Measurements from ENCODE around the gene VEZF1. TPM values are rescaled to one million over a fixed set of nuclear protein-coding genes. Genes with fewer than 3 reads are reported as not detected.

VEZF1 gene
- total and polyA plus RNA-seq, 4 experiments from 2014 or later, result 30.6 to 76.6 (median 63.1) TPM

- Histone ChIP-seq H3K4me1 (ENCODE audit: insufficient read depth, low read length) (peaks cover 58% of the 10 kb centered on the region), H3K27ac (ENCODE audit: low read depth, low read length) (peak overlapping the region; percentile 97), H3K36me3 (ENCODE audit: insufficient read depth, low read length) (peaks cover 46% of the 10 kb centered on the region), H3K27me3 (ENCODE audit: insufficient read depth, low read length) (no peaks in the 10 kb centered on the region), H3K9me3 (ENCODE audit: control insufficient read depth in 1 of 2, low read length in 2 of 2) (no peaks in the 10 kb centered on the region), H3K4me3 (ENCODE audit: low read length in 2 of 2) (peak overlapping the region; percentile 96 to 98)
- Mint-ChIP-seq H3K4me3 (peak overlapping the region; percentile 96 to 100 (median 100)), H3K27ac (peak overlapping the region; percentile 98 to 100 (median 99)), H3K36me3 (peaks cover 47 to 71% of the 10 kb centered on the region in 2 donors), H3K4me1 (peaks cover 34 to 66% (median 49%) of the 10 kb centered on the region in 4 donors), H3K27me3 (no peaks in the 10 kb centered on the region), H3K9me3 (peaks cover 0 to 4% (median 0%) of the 10 kb centered on the region in 8 donors)
- intact Hi-C loops (cut with micrococcal nuclease), result loop anchor here (5.0 to 10.0 kb wide), 5 partner anchors 150 to 1173 kb away; partner anchors contain the start of genes AKAP1, C17orf67, DGKE and PRR11
- ChIA-PET CTCF (ENCODE audit: partially characterized antibody) (no interaction called here), POLR2A (ENCODE audit: partially characterized antibody) (interaction anchor here (1.2 to 2.9 kb wide), 3 partner anchors 17 to 154 kb away, joined by 3 to 85 read pairs (median 60); partner anchors contain the start of genes MRPS23 and VEZF1)
- no peak for DNase-seq
These were observed 17.1 kb upstream of the VEZF1 start for GRCh38 chr17:58005031-58005727.

DNA sequence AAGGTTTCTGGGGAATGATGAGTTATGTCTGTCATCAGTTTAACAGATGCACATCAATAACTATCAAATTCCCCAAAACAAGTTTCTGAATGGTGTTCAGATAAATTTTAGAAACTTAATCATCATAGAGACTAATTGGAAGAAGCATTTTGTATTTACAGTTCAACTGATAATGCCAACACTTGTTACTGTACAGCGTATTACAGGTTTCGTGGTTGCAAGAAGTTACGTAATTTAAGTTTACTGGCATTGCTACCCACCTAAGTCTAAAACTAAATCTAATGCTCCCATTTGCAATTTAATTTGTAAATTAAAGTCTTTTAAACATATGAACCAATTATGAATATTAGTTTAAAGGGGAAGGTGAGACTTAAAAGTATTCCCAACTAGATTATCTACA, 16.0 kb upstream of the VEZF1 start:
- peak overlapping the region; percentile 12 for H3K27ac ChIP-seq (ENCODE audit: low read depth, low read length)
- H3K4me1 Mint-ChIP-seq, result peaks cover 38 to 75% (median 54%) of the 10 kb centered on the region in 4 donors
- no peaks in the 10 kb centered on the region for H3K27me3 Mint-ChIP-seq
- H3K27ac Mint-ChIP-seq, result peak overlapping the region in 6 of 7 donors; percentile 47 to 100 (median 65)
- peaks cover 46% of the 10 kb centered on the region for H3K36me3 ChIP-seq (ENCODE audit: insufficient read depth, low read length)
- H3K4me3 Mint-ChIP-seq, result peak overlapping the region in 4 of 8 donors; percentile 11 to 65 (median 34)
- H3K9me3 Mint-ChIP-seq, result peaks cover 0 to 4% (median 0%) of the 10 kb centered on the region in 8 donors
- no peak for DNase-seq
- H3K4me1 ChIP-seq (ENCODE audit: insufficient read depth, low read length), result peaks cover 58% of the 10 kb centered on the region
- H3K36me3 Mint-ChIP-seq, result peaks cover 47 to 79% of the 10 kb centered on the region in 2 donors
- ChIA-PET POLR2A (ENCODE audit: partially characterized antibody) (no interaction called here), CTCF (ENCODE audit: partially characterized antibody) (interaction anchor here (8.9 kb wide), 1 partner anchor 109 kb away, joined by 58 read pairs; no protein-coding TSS in a partner anchor)
- no peak overlapping the region for H3K4me3 ChIP-seq (ENCODE audit: low read length in 2 of 2)
- H3K27me3 ChIP-seq (ENCODE audit: insufficient read depth, low read length), result no peaks in the 10 kb centered on the region
- intact Hi-C loops (cut with micrococcal nuclease), result loop anchor here (10.0 kb wide), 3 partner anchors 151 to 919 kb away; partner anchors contain the start of gene AKAP1
- H3K9me3 ChIP-seq (ENCODE audit: control insufficient read depth in 1 of 2, low read length in 2 of 2), result no peaks in the 10 kb centered on the region

- Histone ChIP-seq H3K36me3 (ENCODE audit: insufficient read depth, low read length) (peaks cover 46% of the 10 kb centered on the region), H3K27ac (ENCODE audit: low read depth, low read length) (no peak overlapping the region), H3K27me3 (ENCODE audit: insufficient read depth, low read length) (no peaks in the 10 kb centered on the region), H3K4me3 (ENCODE audit: low read length in 2 of 2) (no peak overlapping the region), H3K4me1 (ENCODE audit: insufficient read depth, low read length) (peaks cover 55% of the 10 kb centered on the region), H3K9me3 (ENCODE audit: control insufficient read depth in 1 of 2, low read length in 2 of 2) (no peaks in the 10 kb centered on the region)
- ChIA-PET CTCF (ENCODE audit: partially characterized antibody) (interaction anchor here (1.0 to 10.9 kb wide), 4 partner anchors 20 to 144 kb away, joined by 3 to 202 read pairs (median 32); no protein-coding TSS in a partner anchor), POLR2A (ENCODE audit: partially characterized antibody) (interaction anchor here (1.9 kb wide), 1 partner anchor 13 kb away, joined by 8 read pairs; no protein-coding TSS in a partner anchor)
- peak overlapping the region in 5 of 7 donors; percentile 59 to 100 (median 69) for H3K27ac Mint-ChIP-seq
- H3K27me3 Mint-ChIP-seq, result no peaks in the 10 kb centered on the region
- peak overlapping the region in 3 of 8 donors; percentile 0 to 33 (median 4) for H3K4me3 Mint-ChIP-seq
- intact Hi-C loops (cut with micrococcal nuclease), result loop anchor here (10.0 kb wide), 3 partner anchors 152 to 918 kb away; partner anchors contain the start of gene AKAP1
- peaks cover 0 to 4% (median 0%) of the 10 kb centered on the region in 8 donors for H3K9me3 Mint-ChIP-seq
- H3K36me3 Mint-ChIP-seq, result peaks cover 47 to 79% of the 10 kb centered on the region in 2 donors
- H3K4me1 Mint-ChIP-seq, result peaks cover 39 to 73% (median 55%) of the 10 kb centered on the region in 4 donors
- DNase-seq, result no peak
These were observed 14.9 kb upstream of the VEZF1 start for GRCh38 chr17:58002973-58003372.

GRCh38 chr17:58002154-58002948, 14.3 kb upstream of the VEZF1 start:
- no peaks in the 10 kb centered on the region for H3K27me3 Mint-ChIP-seq
- CTCF ChIA-PET (ENCODE audit: partially characterized antibody), result interaction anchor here (1.0 to 10.9 kb wide), 9 partner anchors 11 to 144 kb away, joined by 3 to 202 read pairs (median 58); partner anchors contain the start of gene VEZF1
- intact Hi-C loops (cut with micrococcal nuclease), result loop anchor here (10.0 kb wide), 3 partner anchors 152 to 918 kb away; partner anchors contain the start of gene AKAP1
- no peaks in the 10 kb centered on the region for H3K27me3 ChIP-seq (ENCODE audit: insufficient read depth, low read length)
- peaks cover 0 to 4% (median 0%) of the 10 kb centered on the region in 8 donors for H3K9me3 Mint-ChIP-seq
- POLR2A ChIA-PET (ENCODE audit: partially characterized antibody), result interaction anchor here (0.9 to 1.9 kb wide), 4 partner anchors 9 to 110 kb away, joined by 3 to 8 read pairs (median 4); partner anchors contain the start of gene DYNLL2
- H3K4me3 ChIP-seq (ENCODE audit: low read length in 2 of 2), result no peak overlapping the region
- peaks cover 46% of the 10 kb centered on the region for H3K36me3 ChIP-seq (ENCODE audit: insufficient read depth, low read length)
- no peak overlapping the region for H3K27ac ChIP-seq (ENCODE audit: low read depth, low read length)
- H3K36me3 Mint-ChIP-seq, result peaks cover 47 to 75% of the 10 kb centered on the region in 2 donors
- DNase-seq, result no peak
- peaks cover 36 to 70% (median 50%) of the 10 kb centered on the region in 4 donors for H3K4me1 Mint-ChIP-seq
- peak overlapping the region in 5 of 7 donors; percentile 6 to 100 (median 61) for H3K27ac Mint-ChIP-seq
- no peaks in the 10 kb centered on the region for H3K9me3 ChIP-seq (ENCODE audit: control insufficient read depth in 1 of 2, low read length in 2 of 2)
- peak overlapping the region in 1 of 8 donors; percentile 33 for H3K4me3 Mint-ChIP-seq
- H3K4me1 ChIP-seq (ENCODE audit: insufficient read depth, low read length), result peaks cover 52% of the 10 kb centered on the region

DNA sequence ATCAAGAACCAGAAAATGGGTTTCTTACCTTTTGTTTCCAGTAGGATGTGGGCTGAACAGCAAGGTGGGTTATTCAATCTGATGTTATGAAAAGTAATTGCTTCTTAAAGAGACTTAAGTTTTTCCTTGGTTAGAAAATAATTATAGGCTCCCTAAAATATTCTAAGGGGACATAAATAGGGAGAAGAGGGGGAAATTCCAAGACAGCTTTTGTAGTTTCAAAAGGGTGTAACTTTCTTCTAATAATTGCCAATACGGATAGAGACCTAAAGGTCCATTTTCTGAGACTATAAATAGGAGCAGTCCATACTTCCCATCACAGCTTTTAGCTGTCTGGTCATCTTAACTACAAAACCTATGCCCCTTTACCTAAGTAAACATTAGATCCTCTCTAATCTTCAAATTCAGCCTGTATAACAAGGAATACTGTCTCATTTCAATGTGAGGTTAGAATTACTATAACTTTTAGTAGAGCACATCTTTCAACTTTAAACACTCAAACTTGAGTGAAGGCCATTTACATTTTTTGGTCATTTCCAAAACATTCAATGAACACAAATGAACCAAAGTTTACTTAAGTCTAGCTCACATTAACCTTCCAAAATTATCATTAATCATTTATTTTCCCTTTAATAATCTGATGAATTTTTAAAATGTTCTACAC, 13.5 kb upstream of the VEZF1 start:
- Histone ChIP-seq H3K4me3 (ENCODE audit: low read length in 2 of 2) (no peak overlapping the region), H3K27me3 (ENCODE audit: insufficient read depth, low read length) (no peaks in the 10 kb centered on the region), H3K9me3 (ENCODE audit: control insufficient read depth in 1 of 2, low read length in 2 of 2) (no peaks in the 10 kb centered on the region), H3K4me1 (ENCODE audit: insufficient read depth, low read length) (peaks cover 52% of the 10 kb centered on the region), H3K36me3 (ENCODE audit: insufficient read depth, low read length) (peaks cover 46% of the 10 kb centered on the region), H3K27ac (ENCODE audit: low read depth, low read length) (no peak overlapping the region)
- peaks cover 43 to 70% of the 10 kb centered on the region in 2 donors for H3K36me3 Mint-ChIP-seq
- POLR2A ChIA-PET (ENCODE audit: partially characterized antibody), result interaction anchor here (0.9 to 4.9 kb wide), 5 partner anchors 8 to 109 kb away, joined by 3 to 56 read pairs (median 5); partner anchors contain the start of genes DYNLL2 and VEZF1
- intact Hi-C loops (cut with micrococcal nuclease), result loop anchor here (10.0 kb wide), 3 partner anchors 153 to 917 kb away; partner anchors contain the start of gene AKAP1
- H3K27me3 Mint-ChIP-seq, result no peaks in the 10 kb centered on the region
- no peak for DNase-seq
- H3K27ac Mint-ChIP-seq, result peak overlapping the region in 1 of 7 donors; percentile 57
- no peak overlapping the region for H3K4me3 Mint-ChIP-seq
- H3K4me1 Mint-ChIP-seq, result peaks cover 36 to 64% (median 48%) of the 10 kb centered on the region in 4 donors
- H3K9me3 Mint-ChIP-seq, result no peaks in the 10 kb centered on the region
- CTCF ChIA-PET (ENCODE audit: partially characterized antibody), result interaction anchor here (0.8 to 10.9 kb wide), 10 partner anchors 10 to 168 kb away, joined by 3 to 202 read pairs (median 32); partner anchors contain the start of gene VEZF1

- POLR2A ChIA-PET (ENCODE audit: partially characterized antibody), result interaction anchor here (0.6 to 7.1 kb wide), 12 partner anchors 7 to 154 kb away, joined by 3 to 65 read pairs (median 4); partner anchors contain the start of genes MRPS23, SRSF1 and VEZF1
- CTCF ChIA-PET (ENCODE audit: partially characterized antibody), result interaction anchor here (0.6 to 10.9 kb wide), 42 partner anchors 8 to 201 kb away, joined by 3 to 202 read pairs (median 5); partner anchors contain the start of genes CUEDC1, MRPS23, SRSF1 and VEZF1
These were observed 11.5 kb upstream of the VEZF1 start for GRCh38 chr17:57999496-58000017.

More at GRCh38 chr17:57999496-58000017, 11.5 kb upstream of the VEZF1 start:
- Mint-ChIP-seq H3K4me1 (peaks cover 27 to 55% (median 39%) of the 10 kb centered on the region in 4 donors), H3K27me3 (no peaks in the 10 kb centered on the region), H3K36me3 (peaks cover 23 to 52% of the 10 kb centered on the region in 2 donors), H3K27ac (peak overlapping the region; percentile 17 to 80 (median 70)), H3K4me3 (no peak overlapping the region), H3K9me3 (no peaks in the 10 kb centered on the region)
- no peak overlapping the region for H3K4me3 ChIP-seq (ENCODE audit: low read length in 2 of 2)
- H3K27me3 ChIP-seq (ENCODE audit: insufficient read depth, low read length), result no peaks in the 10 kb centered on the region
- intact Hi-C loops (cut with micrococcal nuclease), result loop anchor here (1.0 to 10.0 kb wide), 10 partner anchors 12 to 915 kb away; partner anchors contain the start of genes AKAP1, CCDC182 and CUEDC1
- peaks cover 47% of the 10 kb centered on the region for H3K4me1 ChIP-seq (ENCODE audit: insufficient read depth, low read length)
- peak overlapping the region; percentile 5 for H3K27ac ChIP-seq (ENCODE audit: low read depth, low read length)
- DNase-seq, result peak in 4 of 5 donors; percentile 69 to 75 (median 74)
- no peaks in the 10 kb centered on the region for H3K9me3 ChIP-seq (ENCODE audit: control insufficient read depth in 1 of 2, low read length in 2 of 2)
- peaks cover 33% of the 10 kb centered on the region for H3K36me3 ChIP-seq (ENCODE audit: insufficient read depth, low read length)
